Mammary epithelial cell (primary cell): ENCODE data around the gene PPP1R1A.

Experiments used
- EZH2 ChIP-seq: IDR thresholded peaks from 2 replicates; pipeline ENCODE4 v1.6.1; 2012; ENCODE audit warnings: low read length, inconsistent platforms, borderline replicate concordance
- TF ChIP-seq, protein P1 (sequence below), 2 donors: IDR thresholded peaks in 1 of 2; conservative IDR thresholded peaks in 1 of 2; 2 replicates each; pipeline ENCODE4 v1.5.1; 2011 to 2012; ENCODE audit warnings: inconsistent platforms in 2 of 2, low read length in 2 of 2, mild to moderate bottlenecking in 2 of 2, control low read depth in 1 of 2, low read depth in 1 of 2; ENCODE audit not compliant: insufficient read depth in 1 of 2; ENCODE audit errors: extremely low read depth in 1 of 2

GRCh38 chr12:54629925-54630324 lies 41.5 kb upstream of the PPP1R1A start:
- TF ChIP-seq, protein P1, sequence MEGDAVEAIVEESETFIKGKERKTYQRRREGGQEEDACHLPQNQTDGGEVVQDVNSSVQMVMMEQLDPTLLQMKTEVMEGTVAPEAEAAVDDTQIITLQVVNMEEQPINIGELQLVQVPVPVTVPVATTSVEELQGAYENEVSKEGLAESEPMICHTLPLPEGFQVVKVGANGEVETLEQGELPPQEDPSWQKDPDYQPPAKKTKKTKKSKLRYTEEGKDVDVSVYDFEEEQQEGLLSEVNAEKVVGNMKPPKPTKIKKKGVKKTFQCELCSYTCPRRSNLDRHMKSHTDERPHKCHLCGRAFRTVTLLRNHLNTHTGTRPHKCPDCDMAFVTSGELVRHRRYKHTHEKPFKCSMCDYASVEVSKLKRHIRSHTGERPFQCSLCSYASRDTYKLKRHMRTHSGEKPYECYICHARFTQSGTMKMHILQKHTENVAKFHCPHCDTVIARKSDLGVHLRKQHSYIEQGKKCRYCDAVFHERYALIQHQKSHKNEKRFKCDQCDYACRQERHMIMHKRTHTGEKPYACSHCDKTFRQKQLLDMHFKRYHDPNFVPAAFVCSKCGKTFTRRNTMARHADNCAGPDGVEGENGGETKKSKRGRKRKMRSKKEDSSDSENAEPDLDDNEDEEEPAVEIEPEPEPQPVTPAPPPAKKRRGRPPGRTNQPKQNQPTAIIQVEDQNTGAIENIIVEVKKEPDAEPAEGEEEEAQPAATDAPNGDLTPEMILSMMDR (conservative IDR thresholded peaks at IDR 0.05 in 1 of 2, IDR thresholded peaks at IDR 0.05 in 1 of 2; ENCODE audit: extremely low read depth in 1 of 2, insufficient read depth in 1 of 2, low read depth in 1 of 2, low read length in 2 of 2), result no peak
- no peak for TF ChIP-seq EZH2
